ENCODE data around the gene TNS3.

TNS3 gene

DNA sequence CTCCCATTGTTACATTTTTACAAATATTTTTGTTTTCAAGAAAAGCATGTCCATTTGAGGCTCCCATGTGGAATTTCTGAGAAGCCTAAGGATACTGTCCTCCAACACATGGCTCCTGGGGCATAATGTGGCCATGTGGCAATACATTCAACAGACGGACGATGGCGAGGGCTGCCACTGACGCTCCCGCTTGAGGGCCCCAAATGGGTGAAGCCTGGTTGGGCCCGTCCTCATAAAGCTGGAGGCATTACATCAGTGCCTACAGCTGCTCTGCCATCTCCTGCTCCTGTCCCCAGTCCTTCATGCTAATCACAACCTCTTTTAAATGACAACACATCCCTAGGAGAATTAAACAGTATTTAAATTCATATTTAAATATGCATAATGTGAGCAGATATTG is 246.8 kb downstream of the TNS3 start:
- no peak for DNase-seq
- no peak for TF ChIP-seq GATA1 (IDR thresholded peaks at IDR 0.05; ENCODE audit: low read depth, low read length)

DNA sequence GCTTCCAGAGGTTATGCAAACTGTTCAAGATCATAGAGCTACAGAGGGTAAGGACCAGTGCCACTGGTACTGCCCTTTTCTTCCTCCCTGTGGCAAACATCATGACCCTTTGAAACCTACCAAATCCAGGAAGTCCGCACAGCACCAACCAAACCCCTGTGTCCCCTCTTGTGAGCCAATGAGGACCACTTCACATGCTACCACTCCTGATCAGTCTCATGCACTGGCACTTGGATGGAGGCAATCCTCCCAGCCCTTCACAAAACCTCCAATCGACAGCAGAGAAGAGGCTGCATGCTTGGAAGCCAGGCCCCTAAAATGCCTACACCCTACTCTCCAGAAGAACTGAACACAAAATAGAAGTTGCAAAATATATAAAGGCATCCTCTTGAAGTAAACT is 248.0 kb downstream of the TNS3 start:
- TF ChIP-seq POLR2A (IDR thresholded peaks at IDR 0.05; ENCODE audit: low read length) (no peak), GATA1 (IDR thresholded peaks at IDR 0.05; ENCODE audit: low read depth, low read length) (no peak)
- no peak for DNase-seq

DNA sequence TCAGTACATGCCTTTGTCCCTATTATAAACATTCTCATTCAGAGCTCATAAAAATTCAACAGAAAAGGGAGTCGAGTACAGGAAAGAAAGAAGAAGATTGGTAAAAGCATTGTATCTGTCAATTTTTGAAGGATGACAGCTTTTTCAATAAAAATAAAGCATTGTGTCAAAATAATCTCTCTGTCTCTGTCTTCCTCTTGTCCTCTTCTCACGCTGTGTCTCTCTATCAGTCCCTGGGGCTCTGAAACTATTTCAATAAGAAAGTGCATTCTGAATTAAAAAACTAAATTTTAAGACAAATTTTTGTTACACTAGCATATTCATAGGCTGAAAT is 248.4 kb downstream of the TNS3 start:
- no peak for DNase-seq
- TF ChIP-seq POLR2A (IDR thresholded peaks at IDR 0.05; ENCODE audit: low read length) = no peak
- no peak for TF ChIP-seq GATA1 (IDR thresholded peaks at IDR 0.05; ENCODE audit: low read depth, low read length)

DNA sequence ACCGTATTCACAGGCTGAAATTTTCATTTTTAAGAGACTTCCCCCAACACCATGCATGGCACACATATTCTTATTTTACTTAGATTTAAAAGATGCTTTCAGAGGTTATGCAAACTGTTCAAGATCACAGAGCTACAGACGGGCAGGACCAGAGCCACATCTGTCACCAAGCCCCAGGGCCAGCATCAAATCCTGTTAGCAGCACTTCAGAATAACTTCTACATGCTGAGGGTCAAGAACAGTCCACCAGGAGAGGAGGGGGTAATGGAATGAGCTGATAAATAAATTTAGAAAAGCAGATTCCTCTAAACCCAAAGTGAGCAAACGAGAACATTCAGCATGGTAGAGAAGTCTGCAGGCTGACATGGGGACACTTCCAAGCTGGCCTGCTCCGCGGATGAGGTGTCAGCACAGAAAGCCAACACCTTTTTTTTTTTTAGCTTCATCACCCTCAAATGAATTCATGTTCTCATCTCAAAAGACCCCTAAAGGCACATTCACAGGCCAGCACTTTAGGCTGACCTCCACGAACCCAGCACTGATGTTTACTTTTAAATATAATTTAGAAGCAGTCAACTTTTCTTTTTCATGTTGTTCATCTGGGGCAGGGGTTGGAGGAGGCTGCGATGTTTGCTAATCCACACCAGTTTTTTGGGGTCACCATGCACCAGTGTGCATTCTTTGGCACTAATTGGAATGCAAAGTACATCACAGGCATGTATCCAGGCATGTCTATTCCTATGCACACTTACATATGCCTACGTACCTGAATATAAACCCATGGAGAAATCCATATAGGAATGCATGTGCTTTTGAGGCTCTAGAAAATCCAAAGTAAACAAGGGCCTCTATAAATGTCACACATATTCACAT is 249.0 kb downstream of the TNS3 start:
- DNase-seq = no peak
- TF ChIP-seq GATA1 (IDR thresholded peaks at IDR 0.05; ENCODE audit: low read depth, low read length) (no peak), POLR2A (IDR thresholded peaks at IDR 0.05; ENCODE audit: low read length) (no peak)

DNA sequence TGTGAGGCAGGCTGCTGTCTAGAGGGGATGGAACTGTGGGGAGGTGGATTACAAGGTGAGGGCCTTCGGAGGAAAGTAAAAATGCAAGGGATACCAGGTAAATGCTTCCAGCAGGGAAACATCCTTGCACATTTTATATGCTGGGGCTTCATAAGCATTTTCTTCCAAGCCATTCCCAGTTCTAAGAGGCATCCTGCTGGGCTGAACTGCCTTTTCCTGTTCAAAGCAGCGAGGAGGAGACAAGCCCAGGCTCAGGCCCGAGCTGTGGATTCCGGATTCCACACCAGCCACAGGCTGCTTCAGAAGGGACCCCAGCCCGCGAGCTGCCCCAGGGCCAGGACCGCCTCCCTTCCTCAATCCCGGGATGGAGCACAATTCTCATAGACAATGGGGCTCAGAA is 249.7 kb downstream of the TNS3 start:
- DNase-seq = no peak
- TF ChIP-seq GATA1 (IDR thresholded peaks at IDR 0.05; ENCODE audit: low read depth, low read length) (no peak), POLR2A (IDR thresholded peaks at IDR 0.05; ENCODE audit: low read length) (no peak)

DNA sequence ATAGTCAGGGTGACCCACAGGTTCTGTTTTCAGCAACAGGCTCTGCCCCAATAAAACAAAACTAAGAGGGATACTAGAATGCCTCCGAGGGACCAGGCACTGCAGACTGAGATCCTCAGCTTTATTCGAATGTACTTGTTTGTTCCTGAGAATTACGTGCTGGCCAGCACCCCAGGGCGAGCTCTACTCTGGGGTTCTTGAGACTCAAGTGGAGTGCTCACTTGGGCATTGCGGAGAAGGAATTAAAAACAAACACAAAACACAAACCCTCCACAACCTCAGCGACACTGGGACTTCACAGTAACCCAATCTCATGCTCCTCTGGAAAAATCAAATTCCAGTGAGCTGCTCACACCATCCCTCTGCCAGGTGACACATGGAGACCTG is 250.7 kb downstream of the TNS3 start:
- DNase-seq = no peak
- TF ChIP-seq POLR2A (IDR thresholded peaks at IDR 0.05; ENCODE audit: low read length) (no peak), GATA1 (IDR thresholded peaks at IDR 0.05; ENCODE audit: low read depth, low read length) (no peak)

DNA sequence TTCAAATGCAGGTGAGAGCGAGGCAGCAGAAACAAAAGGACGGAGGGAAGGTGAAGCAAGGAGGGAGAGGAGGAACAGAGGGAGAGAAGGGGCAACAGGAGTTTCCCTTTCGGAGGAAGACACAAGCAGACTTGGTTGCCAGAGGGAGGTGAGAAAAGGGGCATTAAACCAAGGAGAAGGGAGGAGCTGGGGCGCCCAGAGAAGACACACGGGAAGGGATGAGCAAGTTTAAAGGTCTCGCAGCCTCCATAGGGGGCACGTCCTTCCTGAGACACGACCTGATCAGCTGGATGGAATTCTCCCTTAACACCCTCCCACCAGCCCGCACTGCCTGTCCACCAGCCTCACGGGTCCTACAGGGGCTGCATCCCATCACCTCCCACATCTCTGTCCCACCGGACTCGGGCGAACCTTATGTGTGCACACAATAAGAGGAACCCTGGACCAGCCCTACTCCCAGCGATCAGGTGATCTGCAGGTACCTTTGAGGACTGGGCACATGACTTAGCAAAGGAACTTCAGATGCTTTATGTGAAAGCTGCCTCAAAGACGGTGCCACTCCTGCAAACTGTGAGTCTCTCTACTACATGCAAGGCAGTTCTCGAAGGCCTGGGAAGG is 251.2 kb downstream of the TNS3 start:
- DNase-seq = no peak
- TF ChIP-seq GATA1 (IDR thresholded peaks at IDR 0.05; ENCODE audit: low read depth, low read length) (no peak), POLR2A (IDR thresholded peaks at IDR 0.05; ENCODE audit: low read length) (no peak)

DNA sequence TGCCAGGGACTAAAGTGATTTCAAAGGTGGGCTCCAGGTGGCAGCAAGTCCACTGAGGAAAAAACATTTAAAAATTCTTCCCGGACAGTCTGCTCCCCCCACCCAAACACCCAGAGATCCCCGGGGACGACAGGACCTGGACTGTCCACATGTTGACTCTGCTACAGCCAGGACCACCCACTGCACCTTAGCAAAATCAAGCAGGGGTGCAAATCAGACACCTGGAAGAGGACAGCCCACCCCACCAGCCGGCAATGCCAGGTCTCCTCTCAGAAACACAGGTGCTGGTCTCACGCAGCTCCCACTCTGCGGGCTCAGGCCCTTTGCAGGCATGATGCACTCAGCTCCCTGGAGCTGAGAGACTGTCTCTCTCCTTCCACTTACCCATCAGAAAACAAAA is 251.9 kb downstream of the TNS3 start:
- no peak for TF ChIP-seq GATA1 (IDR thresholded peaks at IDR 0.05; ENCODE audit: low read depth, low read length)
- no peak for TF ChIP-seq POLR2A (IDR thresholded peaks at IDR 0.05; ENCODE audit: low read length)
- DNase-seq = no peak

DNA sequence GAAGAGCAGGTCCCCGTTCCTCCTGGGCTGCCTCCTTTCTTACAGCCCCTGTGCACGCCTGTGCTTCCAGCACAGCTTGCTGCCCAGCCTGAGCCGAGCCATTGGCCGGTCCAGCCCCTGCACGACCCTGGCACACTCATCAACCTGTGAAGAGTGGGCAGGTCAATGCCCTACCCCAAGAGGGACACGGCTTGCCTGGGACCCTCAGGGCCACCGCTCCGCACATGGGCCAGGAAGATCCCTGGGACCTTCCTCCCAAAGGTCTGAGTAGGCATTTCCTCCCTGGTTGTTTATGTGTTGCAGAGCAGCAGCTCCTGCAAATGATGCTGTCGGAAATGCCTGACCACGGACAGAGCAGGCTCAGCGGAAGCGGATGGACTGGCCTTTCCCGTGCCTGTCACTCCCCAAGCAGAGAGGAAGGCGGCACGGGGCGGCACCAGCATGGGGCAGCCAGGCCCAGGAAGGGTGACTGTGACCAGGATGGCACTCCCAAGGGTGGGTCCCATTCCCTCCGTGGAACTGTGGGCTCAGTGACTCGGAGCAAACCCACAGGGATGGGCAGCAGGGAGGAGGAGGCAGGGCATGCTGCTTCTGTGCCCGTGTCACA is 252.5 kb downstream of the TNS3 start:
- TF ChIP-seq GATA1 (IDR thresholded peaks at IDR 0.05; ENCODE audit: low read depth, low read length) (no peak), POLR2A (IDR thresholded peaks at IDR 0.05; ENCODE audit: low read length) (no peak)
- no peak for DNase-seq

DNA sequence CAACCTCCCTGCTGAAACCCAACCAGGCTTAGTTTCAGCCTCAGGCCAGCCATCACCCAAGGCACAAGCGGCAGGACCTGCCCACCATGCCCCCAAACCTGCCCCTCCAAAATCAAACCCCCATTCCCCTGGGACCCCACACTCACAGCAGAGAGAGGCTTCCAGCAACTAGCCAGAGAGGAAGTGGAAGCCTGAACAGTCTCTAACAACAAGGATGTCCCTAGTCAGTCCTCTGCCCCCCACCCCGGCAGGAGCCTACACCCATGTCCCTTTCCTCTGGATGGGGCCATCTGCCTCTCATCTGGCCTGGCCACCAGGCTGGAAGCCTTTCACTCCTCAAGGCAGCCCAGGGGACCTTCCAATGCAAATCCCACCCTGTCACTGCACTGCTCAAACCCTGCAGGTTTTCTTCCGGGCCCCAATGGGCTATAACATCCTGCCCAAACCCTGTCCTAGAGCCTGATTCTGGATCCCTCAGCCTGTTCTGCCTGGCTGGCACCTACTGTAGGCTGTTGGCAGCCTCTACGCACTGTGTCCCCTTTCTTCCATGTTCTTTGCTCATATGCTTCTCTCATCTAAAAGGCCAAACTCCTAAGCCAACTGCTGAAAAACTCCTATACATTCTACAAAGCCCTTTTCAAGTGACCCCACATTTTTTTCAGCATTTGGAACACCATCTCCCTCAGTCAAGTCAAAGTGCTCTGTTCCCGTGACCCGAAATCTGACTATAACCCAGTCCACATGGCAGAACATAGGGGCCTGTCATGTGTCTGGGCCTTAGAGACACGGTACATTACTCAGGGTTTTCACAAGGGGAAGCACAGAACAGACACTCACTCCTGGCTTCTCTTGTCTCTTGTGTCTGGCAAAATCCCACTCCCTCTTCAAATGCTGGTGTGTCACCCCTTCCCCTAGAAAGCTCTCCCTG is 253.3 kb downstream of the TNS3 start:
- no peak for DNase-seq
- no peak for TF ChIP-seq GATA1 (IDR thresholded peaks at IDR 0.05; ENCODE audit: low read depth, low read length)
- no peak for TF ChIP-seq POLR2A (IDR thresholded peaks at IDR 0.05; ENCODE audit: low read length)

DNA sequence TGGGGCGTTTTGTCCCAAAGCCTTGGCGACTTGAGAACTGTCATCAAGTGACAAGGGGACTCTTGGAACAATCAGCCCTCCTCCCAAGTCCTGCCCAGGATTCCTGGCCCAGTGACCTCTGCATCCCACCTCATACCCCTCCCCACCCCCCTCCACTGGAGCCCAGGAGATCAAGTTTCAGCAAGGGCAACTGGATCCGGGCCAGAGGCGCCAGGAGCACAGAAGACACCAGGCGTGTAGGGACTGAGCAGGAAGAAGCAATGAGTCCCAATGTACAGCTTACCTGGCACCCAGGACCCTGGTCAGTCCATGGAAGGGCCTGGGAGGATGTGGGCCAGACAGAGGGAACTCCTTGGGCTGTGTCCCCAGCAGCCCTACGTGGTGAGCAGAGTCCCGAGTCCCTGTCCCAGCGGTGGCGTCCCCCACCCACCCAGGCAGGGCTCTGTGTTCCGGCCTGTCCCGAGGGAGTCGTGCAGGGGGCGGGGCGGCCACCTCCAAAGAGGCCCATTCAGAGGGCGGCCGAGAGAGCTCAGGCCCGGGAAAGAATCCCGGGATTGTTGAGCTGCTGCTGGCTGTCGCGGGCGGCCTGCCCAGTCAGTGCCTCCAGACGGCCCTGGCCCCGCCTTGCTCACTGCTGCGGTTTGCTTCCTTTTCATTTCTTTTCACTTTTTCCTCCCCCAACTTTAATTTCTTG is 254.1 kb downstream of the TNS3 start:
- TF ChIP-seq GATA1 (IDR thresholded peaks at IDR 0.05; ENCODE audit: low read depth, low read length) = no peak
- no peak for TF ChIP-seq POLR2A (IDR thresholded peaks at IDR 0.05; ENCODE audit: low read length)
- no peak for DNase-seq

DNA sequence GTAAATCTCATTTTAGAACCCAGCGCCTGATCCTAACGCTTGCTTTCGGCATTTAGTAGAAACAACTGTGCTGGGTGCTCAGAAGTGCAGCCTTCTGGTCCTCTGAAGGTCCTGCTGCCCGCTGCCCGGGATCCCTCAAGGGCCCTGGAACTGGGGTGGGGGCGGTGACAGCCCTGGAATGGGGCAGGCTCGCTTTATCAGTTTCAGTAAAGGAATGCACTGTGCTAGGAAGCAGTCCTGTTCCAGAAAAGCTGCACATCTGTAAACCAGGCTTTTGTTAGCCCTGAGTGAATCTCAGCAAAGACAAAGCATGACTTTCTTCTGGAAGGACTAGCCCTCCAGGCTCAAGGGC is 254.6 kb downstream of the TNS3 start:
- TF ChIP-seq POLR2A (IDR thresholded peaks at IDR 0.05; ENCODE audit: low read length) (no peak), GATA1 (IDR thresholded peaks at IDR 0.05; ENCODE audit: low read depth, low read length) (no peak)
- no peak for DNase-seq

DNA sequence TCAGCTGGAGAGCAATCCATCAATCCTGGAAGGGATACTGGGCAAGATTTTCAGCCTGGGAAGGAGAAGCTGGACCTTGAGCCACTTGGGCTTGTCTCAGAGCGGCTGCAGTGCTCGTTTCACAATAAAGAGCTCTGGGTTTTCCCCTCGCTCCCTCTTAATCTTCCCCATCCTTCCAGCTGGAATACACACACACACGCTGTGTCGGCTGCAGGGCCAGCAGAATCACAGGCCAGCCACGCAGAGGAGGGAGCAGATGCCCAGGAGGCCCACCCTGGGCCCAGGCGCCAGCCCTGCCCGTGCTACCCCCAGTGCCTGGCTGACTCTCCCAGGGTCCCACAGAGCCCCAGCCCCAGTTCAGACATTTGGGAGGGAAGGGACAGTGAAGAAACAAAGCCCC is 255.1 kb downstream of the TNS3 start:
- no peak for DNase-seq
- no peak for TF ChIP-seq GATA1 (IDR thresholded peaks at IDR 0.05; ENCODE audit: low read depth, low read length)
- no peak for TF ChIP-seq POLR2A (IDR thresholded peaks at IDR 0.05; ENCODE audit: low read length)
